DLD1 (cell line): ENCODE data around the gene CSNK1D.
"Not testable (repeated sequence)": the region's sequence is repeated elsewhere in the genome, so short reads cannot be mapped to it uniquely, and the experiment has no call there.

ENCODE experiments used
- in situ Hi-C: cut with HindIII; loops from 2 replicates; pipeline ENCODE4 v1.10.0; 2017; ENCODE audit warnings: low sequenced_read_pairs

The CSNK1D gene

GRCh38 chr17:82275326-82275725 is 1.8 kb upstream of the CSNK1D start:
- in situ Hi-C loops, result no loop called here

GRCh38 chr17:82274134-82275020 is 877 bp upstream of the CSNK1D start:
- in situ Hi-C loops, result no loop called here

GRCh38 chr17:82272495-82273326 is 789 bp downstream of the CSNK1D start:
- in situ Hi-C loops, result no loop called here

GRCh38 chr17:82271401-82271800 is 2.1 kb downstream of the CSNK1D start:
- in situ Hi-C loops, result no loop called here

GRCh38 chr17:82270651-82271050 is 2.8 kb downstream of the CSNK1D start:
- in situ Hi-C loops, result no loop called here

GRCh38 chr17:82269882-82270500 is 3.5 kb downstream of the CSNK1D start:
- in situ Hi-C loops, result no loop called here

- in situ Hi-C loops, result no loop called here
Observed at GRCh38 chr17:82269138-82269881, 4.2 kb downstream of the CSNK1D start.

- in situ Hi-C loops, result no loop called here
Observed at GRCh38 chr17:82267575-82268379, 5.7 kb downstream of the CSNK1D start.

- in situ Hi-C loops, result no loop called here
Observed at GRCh38 chr17:82266142-82266541, 7.4 kb downstream of the CSNK1D start.

GRCh38 chr17:82263641-82264040 is 9.9 kb downstream of the CSNK1D start:
- in situ Hi-C loops, result no loop called here

GRCh38 chr17:82262344-82262743 is 11.2 kb downstream of the CSNK1D start:
- in situ Hi-C loops, result no loop called here

- in situ Hi-C loops, result not testable (repeated sequence)
Observed at GRCh38 chr17:82259972-82260961, 13.2 kb downstream of the CSNK1D start.

GRCh38 chr17:82258555-82258954 is 14.9 kb downstream of the CSNK1D start:
- in situ Hi-C loops, result no loop called here

GRCh38 chr17:82257473-82257872 is 16.0 kb downstream of the CSNK1D start:
- in situ Hi-C loops, result no loop called here

GRCh38 chr17:82256242-82256885 is 17.1 kb downstream of the CSNK1D start:
- in situ Hi-C loops, result no loop called here

GRCh38 chr17:82255402-82255972 is 18.0 kb downstream of the CSNK1D start:
- in situ Hi-C loops, result no loop called here

GRCh38 chr17:82254746-82255145 is 18.8 kb downstream of the CSNK1D start:
- in situ Hi-C loops, result not testable (repeated sequence)

- in situ Hi-C loops, result not testable (repeated sequence)
Observed at GRCh38 chr17:82254096-82254495, 19.4 kb downstream of the CSNK1D start.
